Measurements from ENCODE around the gene DNAJC13. TPM values are rescaled to one million over a fixed set of nuclear protein-coding genes. Genes with fewer than 3 reads are reported as not detected.

Gene DNAJC13
- total RNA-seq, 1 donor from 2014 or later, result 34.2 TPM

DNA sequence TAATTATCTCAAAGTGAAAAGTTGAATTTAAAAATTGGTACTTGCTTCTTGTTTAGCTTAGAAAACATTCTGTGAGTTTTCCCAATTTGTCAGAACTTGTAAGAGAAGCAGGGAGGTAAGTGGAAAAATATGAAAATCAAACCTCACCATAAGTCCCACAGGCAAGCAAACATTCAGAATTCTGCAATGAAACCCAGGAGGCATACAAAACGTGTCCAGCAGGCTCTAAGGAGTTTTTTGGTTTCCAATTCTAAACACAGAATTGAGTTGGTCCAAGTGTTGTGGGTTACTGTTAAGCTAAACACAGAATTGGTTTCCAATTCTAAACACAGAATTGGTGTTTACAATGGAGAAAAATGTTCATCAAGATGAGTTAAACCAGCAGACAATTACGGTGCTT lies 152.7 kb downstream of the DNAJC13 start:
- TF ChIP-seq, protein P1, sequence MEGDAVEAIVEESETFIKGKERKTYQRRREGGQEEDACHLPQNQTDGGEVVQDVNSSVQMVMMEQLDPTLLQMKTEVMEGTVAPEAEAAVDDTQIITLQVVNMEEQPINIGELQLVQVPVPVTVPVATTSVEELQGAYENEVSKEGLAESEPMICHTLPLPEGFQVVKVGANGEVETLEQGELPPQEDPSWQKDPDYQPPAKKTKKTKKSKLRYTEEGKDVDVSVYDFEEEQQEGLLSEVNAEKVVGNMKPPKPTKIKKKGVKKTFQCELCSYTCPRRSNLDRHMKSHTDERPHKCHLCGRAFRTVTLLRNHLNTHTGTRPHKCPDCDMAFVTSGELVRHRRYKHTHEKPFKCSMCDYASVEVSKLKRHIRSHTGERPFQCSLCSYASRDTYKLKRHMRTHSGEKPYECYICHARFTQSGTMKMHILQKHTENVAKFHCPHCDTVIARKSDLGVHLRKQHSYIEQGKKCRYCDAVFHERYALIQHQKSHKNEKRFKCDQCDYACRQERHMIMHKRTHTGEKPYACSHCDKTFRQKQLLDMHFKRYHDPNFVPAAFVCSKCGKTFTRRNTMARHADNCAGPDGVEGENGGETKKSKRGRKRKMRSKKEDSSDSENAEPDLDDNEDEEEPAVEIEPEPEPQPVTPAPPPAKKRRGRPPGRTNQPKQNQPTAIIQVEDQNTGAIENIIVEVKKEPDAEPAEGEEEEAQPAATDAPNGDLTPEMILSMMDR (IDR thresholded peaks at IDR 0.05; ENCODE audit: insufficient read depth, low read length, severe bottlenecking), result no peak
- no peak overlapping the region for H3K4me3 ChIP-seq (ENCODE audit: low read depth, low read length)
- FAIRE-seq (no peak), DNase-seq (ENCODE audit: low read depth) (no peak)
- no peaks in the 10 kb centered on the region for H3K36me3 ChIP-seq (ENCODE audit: control insufficient read depth, insufficient read depth, low read length)
- no peaks in the 10 kb centered on the region for H3K27me3 ChIP-seq (ENCODE audit: control insufficient read depth, insufficient read depth, low read length)

DNA sequence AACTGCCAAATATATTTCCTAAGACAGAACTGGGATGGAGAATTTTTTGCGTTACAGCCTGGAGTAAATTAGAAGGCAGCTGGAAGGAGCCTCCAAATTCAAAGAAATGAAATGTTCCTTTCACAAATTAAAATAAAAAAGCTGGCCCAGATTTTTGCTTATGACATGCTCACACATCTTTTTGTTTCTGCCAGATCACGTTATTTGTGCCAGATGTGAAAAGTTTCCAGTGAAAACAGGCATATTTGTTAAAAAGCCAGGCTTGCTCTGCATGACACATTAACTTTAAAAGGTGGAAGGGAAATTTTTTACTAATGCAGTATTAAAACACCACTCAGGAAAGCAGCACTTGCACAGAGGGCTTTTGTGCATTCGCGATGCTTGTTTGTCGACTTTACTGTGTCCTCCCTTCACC lies 156.5 kb downstream of the DNAJC13 start:
- DNase-seq (ENCODE audit: low read depth), result no peak

DNA sequence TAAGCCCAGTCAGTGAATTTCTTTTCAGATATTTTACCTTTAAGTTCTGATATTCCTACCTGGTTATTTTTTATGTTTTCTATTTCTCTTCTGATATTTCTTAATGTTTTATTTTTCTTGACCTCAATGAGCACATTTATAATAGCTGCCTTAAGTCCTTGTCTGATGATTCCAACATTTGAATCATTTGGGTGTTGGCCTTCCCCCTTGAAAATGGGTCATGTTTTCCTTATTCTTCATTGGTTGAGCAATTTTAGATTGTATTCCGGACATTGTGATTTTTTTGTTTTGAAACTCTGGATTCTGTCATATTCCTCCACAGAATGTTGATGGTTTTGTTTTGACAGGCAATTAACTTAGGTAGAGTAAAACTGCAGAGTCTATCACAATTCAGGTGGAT lies 170.1 kb downstream of the DNAJC13 start:
- no peak for DNase-seq (ENCODE audit: low read depth)
- no peak overlapping the region for H3K4me3 ChIP-seq (ENCODE audit: low read depth, low read length)
- no peak for FAIRE-seq
- H3K27me3 ChIP-seq (ENCODE audit: control insufficient read depth, insufficient read depth, low read length), result no peaks in the 10 kb centered on the region
- TF ChIP-seq, protein P1 (IDR thresholded peaks at IDR 0.05; ENCODE audit: insufficient read depth, low read length, severe bottlenecking), result no peak
- H3K36me3 ChIP-seq (ENCODE audit: control insufficient read depth, insufficient read depth, low read length), result no peaks in the 10 kb centered on the region

More for the DNA sequence above, 156.5 kb downstream of the DNAJC13 start:
- FAIRE-seq, result no peak
- peaks cover 1% of the 10 kb centered on the region for H3K36me3 ChIP-seq (ENCODE audit: control insufficient read depth, insufficient read depth, low read length)
- no peak overlapping the region for H3K4me3 ChIP-seq (ENCODE audit: low read depth, low read length)
- no peaks in the 10 kb centered on the region for H3K27me3 ChIP-seq (ENCODE audit: control insufficient read depth, insufficient read depth, low read length)
- TF ChIP-seq, protein P1 (IDR thresholded peaks at IDR 0.05; ENCODE audit: insufficient read depth, low read length, severe bottlenecking), result no peak

Other genes starting within 250 kb of the DNAJC13 start
- gene ACP3, start 100.1 kb upstream of the DNAJC13 start, total RNA-seq, result 1.6 and 7.0 TPM in 2 replicates
- under 0.01 TPM in 2 replicates for gene ACKR4, start 179.8 kb downstream of the DNAJC13 start, total RNA-seq
- 27.4 and 39.3 TPM in 2 replicates for gene ACAD11, start 242.3 kb downstream of the DNAJC13 start, total RNA-seq
- gene UBA5, start 242.8 kb downstream of the DNAJC13 start, total RNA-seq, result 29.3 and 30.3 TPM in 2 replicates